GM18508 (cell line): ENCODE data around the gene HACD2.

Source experiments
- ATAC-seq: cut with Tn5 transposase; IDR thresholded peaks from one replicate; pipeline ENCODE4 v1.9.1; 2021; ENCODE audit warnings: moderate number of reproducible peaks; ENCODE audit not compliant: insufficient read depth, unreplicated experiment

Gene HACD2, protein sequence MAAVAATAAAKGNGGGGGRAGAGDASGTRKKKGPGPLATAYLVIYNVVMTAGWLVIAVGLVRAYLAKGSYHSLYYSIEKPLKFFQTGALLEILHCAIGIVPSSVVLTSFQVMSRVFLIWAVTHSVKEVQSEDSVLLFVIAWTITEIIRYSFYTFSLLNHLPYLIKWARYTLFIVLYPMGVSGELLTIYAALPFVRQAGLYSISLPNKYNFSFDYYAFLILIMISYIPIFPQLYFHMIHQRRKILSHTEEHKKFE

DNA sequence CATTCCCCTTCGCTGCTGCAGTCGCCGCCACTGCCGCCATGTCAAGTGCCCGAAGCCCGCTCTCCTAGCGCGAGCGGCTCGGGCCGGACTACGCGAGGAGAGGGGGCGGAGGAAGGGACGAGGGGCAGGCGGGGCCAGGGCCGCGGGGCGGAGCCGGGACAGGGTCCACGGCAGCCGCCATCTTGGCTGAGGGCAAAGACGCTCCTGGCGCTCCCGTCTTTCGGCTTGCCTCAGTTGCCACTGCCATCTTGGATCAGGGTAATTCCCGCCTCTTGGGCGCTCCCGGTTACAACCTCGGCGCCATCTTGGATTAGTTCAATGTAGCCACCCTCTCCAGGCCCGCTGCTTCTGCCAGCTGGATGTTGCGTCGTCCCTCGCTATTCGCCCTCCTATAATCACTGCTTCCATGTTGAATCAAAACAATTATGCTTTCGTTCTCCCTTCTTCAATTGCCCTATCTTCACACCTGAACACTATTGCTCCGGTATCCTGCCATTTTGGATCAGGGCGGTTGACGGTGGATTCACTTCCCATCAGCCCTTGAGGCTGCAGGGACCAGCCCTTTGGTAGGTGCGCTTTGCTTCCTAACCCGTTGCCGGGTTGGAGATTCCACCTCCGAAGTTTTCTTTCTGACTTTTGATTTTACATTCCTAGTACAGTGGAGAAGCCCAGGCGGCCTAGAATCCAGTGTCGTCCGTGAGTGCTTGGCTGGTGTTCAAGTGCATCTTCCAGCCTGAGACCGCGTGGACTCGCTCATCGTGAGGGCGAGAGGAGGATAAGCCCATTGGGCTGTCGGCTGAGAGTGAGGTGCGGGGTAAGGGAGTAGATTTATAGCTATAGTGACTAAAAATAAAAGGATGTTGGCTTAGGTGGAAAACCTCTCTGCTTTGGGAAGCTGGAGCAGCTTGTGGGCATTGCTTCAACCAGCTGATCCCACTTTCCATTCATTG, at the start of gene HACD2:
Gene HACD2 (minus strand): TSS at position 66 of the 950 bp plus-strand sequence. CDS start 26 bp downstream, at position 40.
- peak; percentile 68 for ATAC-seq

GRCh38 chr3:123634149-123635051, 49.5 kb upstream of the HACD2 start:
- ATAC-seq: no peak

DNA sequence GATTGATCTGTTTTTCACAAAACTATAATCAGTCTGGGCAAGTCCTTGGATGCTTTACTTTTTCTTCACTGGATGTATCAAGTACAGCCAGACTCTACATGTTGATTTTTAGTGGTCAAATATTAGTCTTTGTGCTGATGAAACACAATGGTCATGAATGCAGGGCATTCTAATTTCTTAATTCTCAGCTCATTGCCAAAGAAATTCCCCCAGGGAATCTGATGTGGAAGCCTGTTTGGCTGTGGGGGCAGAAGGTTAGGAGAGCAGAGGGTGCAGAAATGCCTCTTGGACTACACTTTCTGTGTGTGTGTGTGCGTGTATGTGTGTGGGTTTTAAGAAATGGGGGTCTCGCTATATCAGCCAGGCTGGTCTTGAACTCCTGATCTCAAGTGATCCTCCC, 48.7 kb upstream of the HACD2 start:
- no peak for ATAC-seq

DNA sequence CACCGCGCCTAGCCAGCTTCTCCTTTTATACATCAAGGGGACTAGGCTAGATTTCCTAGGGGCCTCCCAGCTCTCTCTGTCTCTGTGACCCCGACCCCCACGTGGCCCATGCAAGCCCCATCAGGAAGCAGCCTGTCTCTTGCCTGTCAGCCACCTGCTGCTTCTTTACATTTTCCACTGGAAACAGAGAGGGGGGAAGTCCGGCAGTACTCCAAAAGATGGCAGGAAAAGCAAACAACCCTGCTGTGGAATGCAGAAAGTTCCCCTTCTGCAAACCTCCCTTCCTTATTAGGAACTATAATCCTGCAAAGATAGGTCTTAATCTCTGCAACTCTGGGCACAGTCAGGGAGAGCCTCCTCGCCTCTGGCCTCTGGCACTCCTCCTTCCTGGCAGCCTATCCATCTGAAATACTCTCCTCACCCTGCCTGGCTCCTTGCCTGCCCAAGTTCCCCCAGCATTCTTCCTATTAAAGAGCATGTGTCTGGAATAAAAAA, 47.4 kb upstream of the HACD2 start:
- ATAC-seq: no peak

DNA sequence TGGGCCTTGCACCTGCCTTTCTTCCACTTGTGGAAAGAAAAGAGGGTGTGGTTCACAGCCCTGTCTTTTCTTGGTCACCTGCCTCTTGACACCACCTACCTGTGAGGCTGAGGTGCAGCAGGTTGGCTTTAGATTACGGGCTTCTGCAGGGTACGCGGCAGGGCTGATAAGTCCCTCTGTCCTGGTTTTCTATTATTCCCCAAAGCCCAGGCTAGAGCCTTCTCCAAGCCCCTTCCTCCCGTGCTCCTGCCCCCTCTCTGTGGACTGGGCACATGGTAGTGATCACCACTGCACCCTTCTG, 44.8 kb upstream of the HACD2 start:
- no peak for ATAC-seq

DNA sequence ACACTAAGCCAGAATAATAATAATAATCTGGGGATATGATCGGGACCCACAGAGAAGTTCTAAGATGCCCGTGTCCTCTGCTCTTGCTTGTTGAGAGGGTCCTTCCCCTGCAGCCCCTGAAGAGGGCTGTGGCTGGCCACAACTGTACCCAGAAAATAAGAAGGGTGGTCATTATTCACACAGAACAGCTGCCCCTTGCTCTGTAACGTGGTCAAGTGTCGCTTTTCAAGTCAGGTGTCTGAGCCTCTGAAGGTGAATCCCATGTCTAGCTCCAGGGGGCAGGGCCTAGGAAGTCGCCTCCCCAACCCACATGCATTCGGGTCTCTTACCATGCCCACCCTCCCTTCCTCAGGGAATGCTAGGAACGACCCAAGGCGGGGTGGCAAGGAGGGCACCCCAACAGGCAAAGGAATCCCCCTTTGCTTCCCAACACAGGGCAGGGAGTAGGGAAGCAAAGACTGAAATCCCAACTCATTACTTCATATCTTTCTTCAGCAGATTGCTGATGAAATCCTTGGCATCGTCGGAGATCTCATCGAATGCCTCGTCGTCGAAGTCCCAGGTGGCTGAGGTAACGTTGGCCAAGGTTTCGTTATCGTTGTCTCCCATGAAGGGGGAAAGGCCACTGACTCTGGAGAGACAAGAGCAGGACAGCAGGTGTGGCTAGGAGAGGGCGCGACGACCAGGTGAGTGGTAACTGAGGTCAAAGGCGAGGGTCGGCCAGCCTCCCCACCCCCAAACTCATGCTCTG, 44.3 kb upstream of the HACD2 start:
- no peak for ATAC-seq

DNA sequence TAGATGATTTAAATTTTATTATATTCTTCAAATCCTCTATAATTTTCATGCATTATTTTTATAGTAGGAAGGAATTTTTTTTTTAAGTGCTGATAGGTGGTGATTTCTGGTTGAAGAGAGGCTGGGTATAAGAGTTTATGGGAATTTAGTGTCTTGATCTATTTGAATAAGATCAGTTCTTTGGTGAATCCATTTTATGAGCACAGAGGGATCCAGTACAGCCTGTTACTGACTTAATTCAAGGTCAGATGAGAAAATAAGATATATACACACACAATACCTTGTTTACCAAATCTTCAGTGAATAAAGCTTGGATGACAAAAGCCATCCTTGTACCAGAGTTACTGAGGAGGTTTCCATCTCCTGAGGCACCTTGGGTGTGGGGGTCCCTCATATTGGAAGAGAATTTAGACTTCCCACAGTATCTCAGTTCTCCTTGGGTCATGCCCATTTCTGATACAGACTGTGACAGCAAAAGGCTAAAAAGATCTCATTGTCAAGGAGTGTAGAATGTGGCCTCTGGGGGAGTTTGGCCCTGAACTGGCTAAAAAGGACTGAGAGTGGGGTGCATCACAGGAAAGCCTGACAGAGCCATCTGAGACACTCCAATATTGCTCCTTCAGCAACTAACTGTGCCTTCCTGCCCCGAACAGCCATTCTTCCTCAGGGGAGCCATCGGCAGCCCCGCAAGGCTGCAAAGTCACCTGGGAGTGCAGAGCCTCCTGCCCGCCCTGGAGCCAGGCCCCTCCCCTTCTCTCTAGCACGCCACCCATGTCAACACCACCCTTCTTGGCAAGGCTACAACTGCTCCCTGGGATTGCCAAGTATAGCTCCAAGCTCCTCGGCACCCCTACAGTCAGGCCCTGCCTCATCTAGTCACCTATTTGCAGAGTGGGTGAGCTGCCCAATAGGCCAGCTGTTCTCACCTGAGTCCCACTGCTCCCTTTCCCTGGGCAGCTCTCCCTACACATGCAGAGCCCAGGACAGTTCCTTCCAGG, 43.1 kb upstream of the HACD2 start:
- ATAC-seq: no peak

DNA sequence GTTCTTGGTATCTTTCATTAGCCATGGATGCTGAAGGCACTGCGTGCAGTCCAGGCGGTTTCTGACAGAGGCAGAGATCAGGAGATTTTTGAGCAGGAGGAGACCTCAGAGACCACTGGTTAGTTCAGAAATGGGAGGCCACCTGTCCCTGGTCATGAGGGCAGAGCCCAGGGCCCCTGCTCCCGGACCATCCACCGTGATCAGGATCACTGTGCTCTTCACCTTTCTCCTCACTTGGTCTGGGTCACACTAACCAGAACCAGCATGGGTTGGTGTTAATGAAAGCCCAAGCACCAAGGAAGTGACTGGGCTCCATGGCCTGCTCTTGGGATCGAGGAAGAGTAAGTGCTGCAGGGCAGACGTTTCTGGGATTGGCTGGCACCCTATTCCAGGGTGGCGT, 42.0 kb upstream of the HACD2 start:
- no peak for ATAC-seq

DNA sequence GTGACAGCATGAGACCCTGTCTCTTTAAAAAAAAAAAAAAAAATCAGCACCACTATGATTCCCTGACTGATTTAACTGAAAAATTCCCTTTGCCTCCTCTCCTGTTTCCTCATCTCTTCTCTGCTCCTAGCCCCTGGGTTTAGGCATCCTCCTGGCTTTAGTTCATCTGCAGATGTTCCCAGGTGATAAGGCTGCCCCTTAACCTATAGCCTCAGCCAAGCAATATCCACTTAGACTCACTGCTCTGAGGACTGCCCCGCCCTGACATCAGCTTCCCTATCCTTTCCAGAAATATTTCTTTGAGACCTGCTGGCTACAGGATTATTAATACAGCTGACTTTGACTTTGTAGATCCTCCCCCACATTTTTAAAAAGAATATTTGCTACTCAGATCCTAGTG, 39.4 kb upstream of the HACD2 start:
- ATAC-seq: no peak

DNA sequence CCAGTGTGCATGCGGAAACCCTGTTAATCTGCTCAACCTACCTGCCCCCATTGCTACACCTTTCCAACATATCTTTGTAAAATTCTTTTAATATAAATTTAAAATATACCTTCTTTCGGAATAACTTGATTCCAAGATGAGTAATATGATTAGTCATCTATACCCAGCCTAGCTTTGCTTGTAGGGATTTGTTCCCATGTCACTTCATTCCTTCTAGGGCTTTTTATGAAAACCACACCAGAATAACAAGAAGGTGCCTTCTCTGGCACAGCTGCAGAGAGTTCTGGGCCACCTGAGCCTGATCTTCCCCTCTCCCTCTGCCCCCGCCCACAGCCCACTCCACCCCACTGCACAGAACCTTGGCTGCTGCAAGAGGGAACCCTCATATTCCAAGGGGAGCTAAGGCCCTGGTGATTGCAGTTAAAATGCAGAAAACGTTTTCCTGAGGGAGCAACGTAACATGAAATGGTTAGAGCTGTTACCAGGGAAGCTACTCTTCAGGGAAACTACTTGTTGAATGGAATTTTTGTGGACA, 38.6 kb upstream of the HACD2 start:
- no peak for ATAC-seq

GRCh38 chr3:123622766-123623165, 37.9 kb upstream of the HACD2 start:
- no peak for ATAC-seq

GRCh38 chr3:123621850-123622189, 37.0 kb upstream of the HACD2 start:
- ATAC-seq: no peak

DNA sequence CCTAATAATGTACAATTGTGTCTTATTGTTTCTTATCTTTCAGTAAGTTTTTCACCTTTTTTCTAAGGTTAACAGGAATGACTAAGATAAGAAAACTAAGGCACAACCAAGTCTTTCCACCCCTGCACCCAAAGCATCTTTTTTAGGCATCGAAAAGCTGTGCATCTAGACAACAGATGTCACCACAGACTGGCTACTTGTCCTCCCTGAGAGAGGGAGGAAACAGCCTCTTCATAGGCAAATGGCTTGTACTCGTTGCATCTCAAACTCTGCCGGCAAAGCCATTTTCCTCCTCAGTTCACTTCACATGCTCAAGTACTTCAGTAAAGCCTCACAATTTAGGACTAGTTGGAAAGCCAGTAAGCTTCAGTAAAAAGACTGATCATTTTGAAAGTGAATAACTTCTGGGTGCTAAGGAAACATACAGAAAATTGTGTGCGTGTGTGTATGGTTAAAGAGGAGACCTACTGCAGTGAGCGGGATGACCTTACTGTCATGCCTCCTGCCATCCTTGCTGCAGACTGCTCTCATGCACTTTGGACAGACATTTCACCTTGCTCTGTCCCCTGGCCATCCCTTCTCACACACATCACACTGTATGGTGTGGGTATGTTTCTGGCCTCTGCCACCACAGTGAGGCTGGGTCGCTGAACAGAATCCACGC, 36.5 kb upstream of the HACD2 start:
- ATAC-seq: no peak

- ATAC-seq: no peak
Observed at GRCh38 chr3:123620343-123620742, 35.5 kb upstream of the HACD2 start.

GRCh38 chr3:123618768-123619484, 34.1 kb upstream of the HACD2 start:
- no peak for ATAC-seq

GRCh38 chr3:123618076-123618708, 33.3 kb upstream of the HACD2 start:
- ATAC-seq: no peak

- ATAC-seq: no peak
Observed at GRCh38 chr3:123616593-123616992, 31.7 kb upstream of the HACD2 start.
